OCI-LY1 (cell line): ENCODE measurements around the gene NBEA.

ENCODE experiments used
- H2AFZ ChIP-seq: fragments of 200-600 bp; sonication (generic), shearing (Covaris generic); 2 replicates; pipeline ENCODE4 v1.6.0; 2014; ENCODE audit warnings: antibody characterized with exemption, mild to moderate bottlenecking, low read length
- H3F3A ChIP-seq: fragments of 200-600 bp; sonication (generic), shearing (Covaris generic); 2 replicates; pipeline ENCODE4 v1.6.0; 2014; ENCODE audit warnings: mild to moderate bottlenecking, antibody characterized with exemption, low read length, moderate library complexity; ENCODE audit not compliant: insufficient read depth
- H3K27ac ChIP-seq: fragments of 200-600 bp; sonication (generic); 2 replicates; pipeline ENCODE4 v1.5.1; 2014; ENCODE audit warnings: low read length, mixed run types, mild to moderate bottlenecking, low read depth; ENCODE audit not compliant: poor library complexity, severe bottlenecking
- H3K27me3 ChIP-seq: fragments of 200-600 bp; sonication (generic); 2 replicates; pipeline ENCODE4 v1.6.0; 2014; ENCODE audit warnings: antibody characterized with exemption, mild to moderate bottlenecking, low read length, moderate library complexity; ENCODE audit not compliant: insufficient read depth
- H3K36me3 ChIP-seq: fragments of 200-600 bp; sonication (generic); 2 replicates; pipeline ENCODE4 v1.6.1; 2014; ENCODE audit warnings: mild to moderate bottlenecking, antibody characterized with exemption, low read length, moderate library complexity, mixed read lengths; ENCODE audit not compliant: insufficient read depth
- H3K4me1 ChIP-seq: fragments of 200-600 bp; sonication (generic); 2 replicates; pipeline ENCODE4 v1.5.1; 2014; ENCODE audit warnings: mild to moderate bottlenecking, low read length, moderate library complexity; ENCODE audit not compliant: insufficient read depth, severe bottlenecking
- H3K4me2 ChIP-seq: fragments of 200-600 bp; sonication (generic), shearing (Covaris generic); 2 replicates; pipeline ENCODE4 v1.6.1; 2014; ENCODE audit warnings: low read length
- H3K4me3 ChIP-seq: fragments of 200-600 bp; sonication (generic); 2 replicates; pipeline ENCODE4 v1.5.1; 2014; ENCODE audit warnings: low read length, low read depth, mild to moderate bottlenecking, mixed read lengths; ENCODE audit not compliant: poor library complexity, severe bottlenecking
- H3K79me2 ChIP-seq: fragments of 200-600 bp; shearing (Covaris generic); 2 replicates; pipeline ENCODE4 v1.6.1; 2016; ENCODE audit warnings: mixed run types, low read length, mixed read lengths; ENCODE audit not compliant: insufficient read depth
- H3K9ac ChIP-seq: fragments of 200-600 bp; sonication (generic), shearing (Covaris generic); 2 replicates; pipeline ENCODE4 v1.6.1; 2014; ENCODE audit warnings: mild to moderate bottlenecking, low read length, mixed read lengths
- H3K9me2 ChIP-seq: fragments of 200-600 bp; sonication (generic), shearing (Covaris generic); 2 replicates; pipeline ENCODE4 v1.6.1; 2014; ENCODE audit warnings: low read depth, mild to moderate bottlenecking, low read length, mixed read lengths
- H3K9me3 ChIP-seq: fragments of 200-600 bp; shearing (Covaris generic); 2 replicates; pipeline ENCODE4 v1.6.1; 2014; ENCODE audit warnings: low read length, mixed read lengths
- H4K20me1 ChIP-seq: fragments of 200-600 bp; sonication (generic), shearing (Covaris generic); 2 replicates; pipeline ENCODE4 v1.6.0; 2016; ENCODE audit warnings: mild to moderate bottlenecking, low read length; ENCODE audit not compliant: insufficient read depth
- EZH2 ChIP-seq: fragments of 200-600 bp; sonication (generic), shearing (Covaris generic); IDR thresholded peaks from 2 replicates; pipeline ENCODE4 v1.8.0; 2017; ENCODE audit warnings: borderline replicate concordance, mixed run types, mild to moderate bottlenecking, antibody characterized with exemption, low read length, moderate library complexity, mixed read lengths
- TF ChIP-seq, protein P1 (sequence below): fragments of 200-600 bp; sonication (generic), shearing (Covaris generic); IDR thresholded peaks from 2 replicates; pipeline ENCODE4 v1.5.1; 2017; ENCODE audit warnings: mild to moderate bottlenecking, antibody characterized with exemption, low read length, moderate library complexity, mixed read lengths

Gene NBEA

GRCh38 chr13:35712907-35713761, 771.1 kb downstream of the NBEA start:
- no peaks in the 10 kb centered on the region for H3K27me3 ChIP-seq
- H3K9me3 ChIP-seq = no peaks in the 10 kb centered on the region
- H3K4me3 ChIP-seq = no peak overlapping the region
- H3K36me3 ChIP-seq = no peaks in the 10 kb centered on the region
- no peak overlapping the region for H3K4me2 ChIP-seq
- H3K27ac ChIP-seq = no peak overlapping the region
- H3K79me2 ChIP-seq = no peaks in the 10 kb centered on the region
- TF ChIP-seq, protein P1, sequence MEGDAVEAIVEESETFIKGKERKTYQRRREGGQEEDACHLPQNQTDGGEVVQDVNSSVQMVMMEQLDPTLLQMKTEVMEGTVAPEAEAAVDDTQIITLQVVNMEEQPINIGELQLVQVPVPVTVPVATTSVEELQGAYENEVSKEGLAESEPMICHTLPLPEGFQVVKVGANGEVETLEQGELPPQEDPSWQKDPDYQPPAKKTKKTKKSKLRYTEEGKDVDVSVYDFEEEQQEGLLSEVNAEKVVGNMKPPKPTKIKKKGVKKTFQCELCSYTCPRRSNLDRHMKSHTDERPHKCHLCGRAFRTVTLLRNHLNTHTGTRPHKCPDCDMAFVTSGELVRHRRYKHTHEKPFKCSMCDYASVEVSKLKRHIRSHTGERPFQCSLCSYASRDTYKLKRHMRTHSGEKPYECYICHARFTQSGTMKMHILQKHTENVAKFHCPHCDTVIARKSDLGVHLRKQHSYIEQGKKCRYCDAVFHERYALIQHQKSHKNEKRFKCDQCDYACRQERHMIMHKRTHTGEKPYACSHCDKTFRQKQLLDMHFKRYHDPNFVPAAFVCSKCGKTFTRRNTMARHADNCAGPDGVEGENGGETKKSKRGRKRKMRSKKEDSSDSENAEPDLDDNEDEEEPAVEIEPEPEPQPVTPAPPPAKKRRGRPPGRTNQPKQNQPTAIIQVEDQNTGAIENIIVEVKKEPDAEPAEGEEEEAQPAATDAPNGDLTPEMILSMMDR = no peak
- no peak overlapping the region for H3K9ac ChIP-seq
- H3K4me1 ChIP-seq = no peaks in the 10 kb centered on the region
- no peaks in the 10 kb centered on the region for H3F3A ChIP-seq
- no peaks in the 10 kb centered on the region for H4K20me1 ChIP-seq
- no peaks in the 10 kb centered on the region for H3K9me2 ChIP-seq
- no peak overlapping the region for H2AFZ ChIP-seq

GRCh38 chr13:35714121-35714520, 772.1 kb downstream of the NBEA start:
- Histone ChIP-seq H3K27me3 (no peaks in the 10 kb centered on the region), H3K9me3 (no peaks in the 10 kb centered on the region), H3K9ac (no peak overlapping the region), H2AFZ (no peak overlapping the region), H3K4me1 (no peaks in the 10 kb centered on the region), H4K20me1 (no peaks in the 10 kb centered on the region), H3K4me3 (no peak overlapping the region), H3K27ac (no peak overlapping the region), H3K36me3 (no peaks in the 10 kb centered on the region), H3K4me2 (no peak overlapping the region), H3F3A (no peaks in the 10 kb centered on the region), H3K79me2 (no peaks in the 10 kb centered on the region), H3K9me2 (no peaks in the 10 kb centered on the region)
- TF ChIP-seq, protein P1 = no peak

DNA sequence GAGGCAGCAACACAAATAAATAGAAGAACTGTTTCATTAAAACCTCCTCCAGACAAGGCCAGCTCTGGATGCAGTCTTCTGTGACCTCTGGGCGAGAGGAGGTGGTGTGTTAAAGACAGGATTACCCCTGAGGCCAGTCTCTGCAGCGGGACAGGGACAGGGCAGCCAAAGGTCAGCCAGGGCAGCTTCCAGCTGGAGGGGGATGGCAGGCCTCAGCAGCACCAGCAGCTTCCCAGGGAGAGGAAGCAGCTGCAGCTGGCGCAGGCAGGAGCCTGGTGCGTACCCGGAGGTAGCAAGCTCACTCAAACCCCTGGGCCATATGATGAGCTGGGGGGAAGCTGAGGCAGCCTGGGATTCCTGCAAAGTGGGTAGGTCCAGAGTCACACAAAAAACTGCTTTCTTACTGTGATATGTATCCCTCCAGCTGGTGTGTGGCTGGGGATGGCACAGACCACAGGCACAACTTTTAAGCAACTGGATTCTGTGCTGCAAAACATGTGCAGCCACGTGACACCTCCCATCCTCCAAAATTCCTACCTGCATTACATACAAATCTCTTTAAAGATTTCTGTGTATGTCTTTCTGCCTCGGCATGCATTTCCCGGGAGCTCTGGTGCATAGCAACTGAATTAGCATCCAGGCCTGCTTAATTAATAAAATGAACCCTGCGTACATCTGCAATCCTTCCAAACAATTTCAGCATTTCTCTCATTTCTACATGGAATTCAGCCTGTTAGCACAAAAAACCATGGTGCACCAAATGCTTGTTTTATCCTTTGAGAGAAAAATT, 772.7 kb downstream of the NBEA start:
- Histone ChIP-seq H3K36me3 (no peaks in the 10 kb centered on the region), H2AFZ (no peak overlapping the region), H3K79me2 (no peaks in the 10 kb centered on the region), H4K20me1 (no peaks in the 10 kb centered on the region), H3K4me2 (no peak overlapping the region), H3K27me3 (no peaks in the 10 kb centered on the region), H3K27ac (no peak overlapping the region), H3K9ac (no peak overlapping the region), H3K9me3 (no peaks in the 10 kb centered on the region), H3K4me1 (no peaks in the 10 kb centered on the region), H3K4me3 (no peak overlapping the region), H3F3A (no peaks in the 10 kb centered on the region), H3K9me2 (no peaks in the 10 kb centered on the region)
- TF ChIP-seq EZH2 = no peak
- TF ChIP-seq, protein P1 = no peak
